Measurements from ENCODE around the gene RFPL1.

DNA sequence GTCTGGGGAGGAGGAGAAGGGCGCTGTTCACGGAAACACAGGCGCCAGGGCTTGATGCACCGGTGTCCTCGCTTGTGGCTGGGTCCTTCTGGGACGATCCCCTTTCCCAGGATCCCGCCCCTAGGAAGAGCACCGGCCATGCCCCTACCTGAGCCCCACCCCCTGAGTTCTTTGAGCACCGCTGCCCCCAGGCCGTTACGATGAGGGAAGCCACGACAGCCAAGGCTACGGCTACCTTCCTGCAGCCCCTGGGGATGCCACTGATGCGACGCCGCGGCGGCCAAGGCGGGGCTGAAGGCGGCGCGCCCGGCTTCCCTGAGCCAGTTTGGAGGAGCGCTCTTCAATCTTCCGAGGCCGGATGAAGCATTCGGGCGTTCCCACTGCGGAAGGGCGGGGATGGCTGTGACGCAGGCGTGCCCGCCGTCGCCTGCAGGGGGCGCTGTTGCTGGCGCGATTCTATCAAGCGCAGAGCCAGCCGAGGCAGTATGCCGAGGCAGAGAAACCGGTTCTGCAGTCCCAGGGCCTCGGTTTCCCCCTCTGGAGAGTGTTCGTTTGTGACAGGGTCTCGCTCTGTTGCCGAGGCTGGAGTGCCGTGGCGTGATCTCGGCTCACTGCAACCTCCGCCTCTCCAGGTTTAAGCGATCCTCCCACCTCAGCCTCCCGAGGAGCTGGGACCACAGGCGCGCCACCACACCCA lies 31.9 kb downstream of the RFPL1 start:
- TF ChIP-seq, protein P1, sequence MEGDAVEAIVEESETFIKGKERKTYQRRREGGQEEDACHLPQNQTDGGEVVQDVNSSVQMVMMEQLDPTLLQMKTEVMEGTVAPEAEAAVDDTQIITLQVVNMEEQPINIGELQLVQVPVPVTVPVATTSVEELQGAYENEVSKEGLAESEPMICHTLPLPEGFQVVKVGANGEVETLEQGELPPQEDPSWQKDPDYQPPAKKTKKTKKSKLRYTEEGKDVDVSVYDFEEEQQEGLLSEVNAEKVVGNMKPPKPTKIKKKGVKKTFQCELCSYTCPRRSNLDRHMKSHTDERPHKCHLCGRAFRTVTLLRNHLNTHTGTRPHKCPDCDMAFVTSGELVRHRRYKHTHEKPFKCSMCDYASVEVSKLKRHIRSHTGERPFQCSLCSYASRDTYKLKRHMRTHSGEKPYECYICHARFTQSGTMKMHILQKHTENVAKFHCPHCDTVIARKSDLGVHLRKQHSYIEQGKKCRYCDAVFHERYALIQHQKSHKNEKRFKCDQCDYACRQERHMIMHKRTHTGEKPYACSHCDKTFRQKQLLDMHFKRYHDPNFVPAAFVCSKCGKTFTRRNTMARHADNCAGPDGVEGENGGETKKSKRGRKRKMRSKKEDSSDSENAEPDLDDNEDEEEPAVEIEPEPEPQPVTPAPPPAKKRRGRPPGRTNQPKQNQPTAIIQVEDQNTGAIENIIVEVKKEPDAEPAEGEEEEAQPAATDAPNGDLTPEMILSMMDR (IDR thresholded peaks at IDR 0.05), result peak in 3 of 4 experiments; percentile 38 to 85 (median 80)
- TF ChIP-seq POLR2A (IDR thresholded peaks at IDR 0.05) (no peak), EP300 (IDR thresholded peaks at IDR 0.05) (no peak), POLR2AphosphoS5 (IDR thresholded peaks at IDR 0.05) (no peak)

Measured in gastroesophageal sphincter (tissue), 3 donors.